HG02870 (cell line): ENCODE data around the gene ERBB4.
"Not testable (repeated sequence)": the region's sequence is repeated elsewhere in the genome, so short reads cannot be mapped to it uniquely, and the experiment has no call there.

Experiments used
- ATAC-seq: cut with Tn5 transposase; IDR thresholded peaks from one replicate; pipeline ENCODE4 v1.9.1; 2021; ENCODE audit warnings: mild to moderate bottlenecking, moderate library complexity; ENCODE audit not compliant: unreplicated experiment

The ERBB4 gene

DNA sequence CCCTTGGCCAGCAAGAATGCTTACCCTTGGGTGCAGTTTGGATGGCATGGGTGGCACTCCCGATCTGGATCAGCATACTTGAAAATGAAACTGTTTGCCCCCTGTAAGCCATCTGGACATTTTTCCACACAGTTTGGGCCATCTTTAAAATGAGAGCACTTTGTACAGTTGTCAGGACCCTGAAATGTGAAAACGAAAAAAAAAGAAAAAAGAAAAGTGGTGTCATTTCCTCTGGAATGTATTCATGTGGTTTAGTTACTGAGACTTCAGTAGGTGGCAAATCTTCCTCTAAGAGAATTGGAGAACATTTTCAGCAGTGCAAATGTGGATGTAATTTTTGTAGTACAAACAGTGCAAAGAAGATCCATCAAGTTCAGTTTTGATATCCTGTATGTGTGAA lies 873.3 kb downstream of the ERBB4 start:
- ATAC-seq = no peak

DNA sequence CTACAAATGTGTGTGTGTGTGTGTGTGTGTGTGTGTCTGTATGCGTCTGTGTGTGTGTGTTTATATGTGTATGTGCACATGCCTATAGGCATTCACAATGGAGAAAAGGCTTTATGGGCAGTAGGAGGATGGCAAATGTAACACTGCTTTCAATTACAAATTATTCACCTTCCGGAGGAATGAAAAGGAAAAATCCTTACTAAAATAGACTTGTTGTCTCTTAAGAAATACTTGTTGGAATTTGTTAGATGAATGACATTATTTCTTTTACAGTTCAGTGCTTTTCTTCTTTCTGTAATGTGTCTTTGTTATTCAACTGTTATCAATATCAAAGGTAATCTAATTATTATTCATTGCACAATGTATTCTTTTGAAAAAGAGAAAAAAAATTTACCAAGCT lies 874.3 kb downstream of the ERBB4 start:
- no peak for ATAC-seq

DNA sequence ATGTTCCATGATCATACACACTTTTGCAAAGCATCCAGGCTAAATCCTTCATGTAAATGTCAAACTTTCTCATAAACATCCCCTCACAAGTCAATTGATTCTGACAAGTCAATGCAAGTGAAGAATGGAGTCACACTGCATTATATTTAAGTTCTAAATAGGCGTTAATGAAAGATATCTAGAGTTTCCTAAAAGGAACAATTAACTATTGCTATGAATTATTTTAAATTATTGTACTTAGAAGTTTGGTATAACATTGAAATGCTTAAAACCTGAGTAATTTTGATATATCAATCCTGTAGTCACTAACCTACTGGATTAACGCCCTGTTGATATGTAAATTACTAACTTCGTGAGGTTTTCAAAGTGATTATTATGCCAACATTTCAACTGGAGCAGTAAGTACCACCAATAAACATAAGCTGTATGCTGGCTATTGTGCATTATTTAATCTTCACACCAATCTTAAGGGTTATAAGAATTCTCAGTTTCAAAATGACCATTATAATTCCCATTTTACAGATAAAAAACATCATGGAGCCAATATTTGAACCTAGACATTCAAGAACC lies 884.3 kb downstream of the ERBB4 start:
- ATAC-seq = no peak

DNA sequence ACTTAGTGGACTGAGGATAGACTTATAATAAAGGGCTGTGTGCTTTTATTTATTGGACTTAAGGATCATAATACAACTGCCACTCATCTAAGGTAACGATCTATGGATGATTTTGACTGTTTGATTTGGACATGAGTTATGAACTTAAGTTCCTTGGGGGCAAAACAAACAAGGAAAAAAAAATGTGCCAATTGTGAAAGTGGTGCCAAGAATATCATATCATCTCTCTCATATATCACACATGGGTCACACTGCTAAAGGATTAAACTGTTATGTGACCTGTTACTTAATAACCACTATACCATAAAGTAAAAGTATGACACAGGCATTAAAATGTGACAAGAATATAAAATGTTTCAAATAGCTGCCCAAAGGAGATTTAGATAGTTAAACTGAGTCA lies 886.3 kb downstream of the ERBB4 start:
- no peak for ATAC-seq

DNA sequence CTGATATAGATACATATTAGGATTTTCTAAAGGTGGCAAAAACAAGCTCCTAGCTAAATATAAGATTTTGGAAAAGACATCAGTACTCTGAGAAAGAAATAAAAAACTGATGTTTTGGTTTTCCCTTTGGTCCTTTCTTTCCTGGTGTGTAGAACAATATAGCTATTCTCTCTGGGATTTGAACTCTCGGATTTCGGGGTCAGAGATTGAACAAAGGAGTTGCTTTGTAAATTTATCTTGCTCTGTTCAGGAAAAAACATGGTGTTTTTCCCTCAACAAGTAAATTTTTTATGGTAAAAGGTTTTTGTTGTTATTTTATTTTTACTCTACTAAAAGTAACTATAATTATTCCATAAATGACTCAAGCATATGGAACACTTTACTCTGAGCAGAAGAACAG lies 889.3 kb downstream of the ERBB4 start:
- ATAC-seq = no peak

DNA sequence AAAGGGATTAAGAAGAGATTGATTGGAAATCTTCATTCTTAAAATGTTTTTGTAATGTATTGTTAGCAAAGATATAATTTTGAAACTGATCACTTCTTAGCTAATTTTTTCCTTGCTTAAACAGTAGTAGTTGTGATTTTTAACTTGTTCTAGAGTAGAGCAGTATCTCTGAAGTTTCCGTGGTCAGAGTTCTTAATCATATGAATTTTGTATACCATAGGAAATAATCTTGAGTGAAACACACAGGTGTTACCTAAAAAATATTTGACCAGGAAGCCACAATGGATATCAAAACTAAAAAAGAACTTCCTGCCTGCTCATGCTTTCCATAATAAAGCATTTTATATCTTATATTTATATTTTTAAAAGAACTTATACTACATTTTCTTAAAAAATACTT lies 907.1 kb downstream of the ERBB4 start:
- no peak for ATAC-seq

DNA sequence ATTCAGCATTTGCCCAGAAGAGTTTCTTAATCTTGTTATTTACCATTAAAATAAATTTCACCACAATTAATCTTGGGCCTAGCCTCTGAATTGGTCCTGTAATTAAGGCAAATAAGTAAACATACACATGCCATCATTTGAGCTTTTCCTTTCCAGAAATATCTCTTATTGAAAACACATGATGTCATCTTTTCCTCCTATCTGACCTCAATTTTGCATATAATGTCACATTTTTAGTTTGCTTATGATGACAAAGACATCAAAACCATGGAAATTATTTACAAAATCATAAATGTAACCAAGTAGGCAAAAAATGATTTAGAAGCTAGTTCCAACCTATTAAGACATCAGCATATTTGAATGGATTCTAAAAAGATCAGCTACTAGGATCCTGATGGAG lies 915.5 kb downstream of the ERBB4 start:
- no peak for ATAC-seq

DNA sequence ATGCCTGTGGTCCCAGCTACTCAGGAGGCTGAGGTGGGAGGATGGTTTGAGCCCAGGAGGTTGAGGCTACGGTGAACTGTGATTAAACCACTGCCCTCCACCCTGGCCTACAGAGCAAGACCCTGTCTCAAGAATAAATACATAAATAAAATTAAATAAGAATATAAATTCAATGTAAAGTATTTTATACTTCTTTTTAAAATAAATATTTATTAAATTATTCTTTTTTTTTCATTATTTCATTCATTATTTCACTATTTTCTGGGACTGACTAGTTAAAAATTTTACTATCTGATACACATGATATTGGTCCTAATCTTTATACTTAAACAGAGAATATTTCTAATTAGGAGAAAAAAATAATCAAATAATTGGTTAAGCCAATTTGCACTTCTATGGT lies 917.6 kb downstream of the ERBB4 start:
- no peak for ATAC-seq

DNA sequence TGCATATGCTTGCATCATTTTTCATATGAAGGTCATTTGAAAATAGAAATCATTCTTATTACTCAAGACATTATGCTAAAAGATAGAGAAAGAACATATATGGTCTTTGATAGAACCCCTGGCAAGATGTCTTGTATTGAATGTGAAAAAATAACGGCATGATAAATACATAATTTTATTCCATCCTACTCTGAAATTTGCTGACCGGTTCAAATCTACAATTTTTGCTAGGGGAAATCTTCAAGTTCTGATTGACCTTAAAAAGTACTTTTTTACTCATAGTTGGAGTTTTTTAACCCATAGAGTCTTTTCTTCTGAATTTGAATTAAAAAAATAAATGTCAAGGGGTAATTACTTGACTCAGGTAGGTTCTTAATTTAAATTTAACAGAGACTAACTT lies 920.8 kb downstream of the ERBB4 start:
- ATAC-seq = no peak

DNA sequence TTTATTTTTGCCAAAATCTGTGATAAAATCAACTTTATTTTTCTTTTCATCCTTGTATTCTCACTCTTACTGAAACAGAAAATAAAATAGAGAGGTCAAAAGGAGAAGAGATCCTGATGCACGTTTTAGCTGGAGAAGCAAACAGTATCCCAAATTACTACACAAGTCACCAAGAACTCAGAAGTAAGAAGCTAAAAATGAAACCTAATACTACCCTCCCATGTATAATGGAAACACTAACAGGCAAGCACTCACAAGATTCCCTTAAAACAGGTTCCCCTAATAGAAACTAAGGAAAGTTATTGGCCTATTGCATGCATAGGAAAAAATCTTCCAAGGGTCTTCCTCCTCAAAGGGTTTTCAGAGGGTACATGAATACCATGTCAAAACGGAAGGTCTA lies 927.0 kb downstream of the ERBB4 start:
- ATAC-seq = no peak

DNA sequence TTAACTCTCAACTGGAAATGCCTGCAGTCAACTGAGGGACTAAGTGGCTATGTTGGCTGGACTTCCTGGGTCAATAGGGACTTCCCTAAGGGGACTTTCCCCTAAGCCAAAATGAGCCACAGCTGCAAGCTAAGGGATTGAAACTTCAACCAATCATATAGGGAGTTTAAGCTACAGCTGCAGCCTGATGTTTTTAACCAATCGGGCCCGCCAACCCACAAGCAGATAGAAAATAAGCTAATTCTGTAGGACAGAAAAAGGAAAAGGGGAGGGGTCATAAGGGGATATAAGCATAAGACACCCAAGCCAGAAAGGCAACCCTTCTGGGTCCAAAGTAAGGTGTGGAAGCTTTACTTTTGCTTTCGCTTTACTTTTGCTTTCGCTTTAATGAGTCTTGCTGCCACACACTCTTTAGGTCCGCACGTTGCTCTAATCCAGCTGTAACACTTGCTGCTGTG lies 927.5 kb downstream of the ERBB4 start:
- ATAC-seq = no peak

DNA sequence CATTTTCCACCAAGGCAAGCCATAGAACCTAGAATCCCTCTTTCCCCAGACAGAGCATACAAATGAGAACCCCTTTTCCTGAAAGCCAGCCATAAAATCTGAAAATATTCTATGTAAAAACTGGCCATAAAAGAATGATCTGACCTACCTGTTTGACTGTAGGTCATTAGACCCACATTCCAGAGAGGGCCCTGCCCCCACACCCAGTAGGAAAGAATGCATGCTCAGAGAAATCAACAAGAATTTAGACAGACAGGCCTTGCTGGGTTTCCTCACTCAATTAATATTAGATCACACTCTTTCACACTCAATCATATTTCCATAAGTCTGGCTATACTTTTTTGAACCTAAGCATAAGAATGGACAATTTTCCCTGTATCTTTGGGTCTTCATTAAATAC lies 929.5 kb downstream of the ERBB4 start:
- ATAC-seq = no peak

DNA sequence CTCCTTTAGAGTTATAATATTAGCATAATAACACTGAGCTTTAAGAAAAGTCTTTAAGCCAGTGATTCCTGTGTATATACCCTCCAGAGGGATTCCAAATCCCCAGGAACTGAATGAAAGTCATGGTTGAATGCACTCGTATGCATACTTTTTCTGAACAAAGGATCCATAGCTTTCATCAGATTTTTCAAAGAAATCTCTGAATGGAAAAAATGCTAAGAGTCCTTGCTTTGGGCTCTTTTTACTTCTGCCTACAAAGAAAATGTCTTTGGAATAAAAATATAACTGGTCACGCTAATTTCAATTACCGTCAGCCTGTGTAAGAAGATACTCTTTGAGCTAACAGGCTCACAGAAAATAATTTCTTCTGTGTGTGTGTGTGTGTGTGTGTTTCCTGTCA lies 939.5 kb downstream of the ERBB4 start:
- ATAC-seq = no peak

DNA sequence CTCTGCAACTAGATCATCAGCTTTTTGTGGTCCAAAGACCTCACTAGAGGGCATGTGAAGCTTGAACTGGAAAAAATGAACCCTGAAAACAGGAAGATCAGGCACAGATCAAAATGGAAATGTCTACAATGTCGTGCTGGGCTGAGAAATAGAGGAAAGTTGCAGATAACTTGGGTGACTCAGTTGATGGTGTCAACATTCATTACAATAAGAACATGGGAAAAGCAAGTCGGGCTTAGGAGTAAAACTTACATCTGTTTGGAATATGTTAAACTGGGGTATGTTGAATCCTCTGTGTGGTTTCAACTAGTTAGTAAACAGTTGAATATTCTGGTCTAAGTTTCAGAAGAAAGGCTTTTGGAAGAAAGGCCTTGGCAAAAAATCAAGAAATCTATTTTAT lies 940.4 kb downstream of the ERBB4 start:
- no peak for ATAC-seq

DNA sequence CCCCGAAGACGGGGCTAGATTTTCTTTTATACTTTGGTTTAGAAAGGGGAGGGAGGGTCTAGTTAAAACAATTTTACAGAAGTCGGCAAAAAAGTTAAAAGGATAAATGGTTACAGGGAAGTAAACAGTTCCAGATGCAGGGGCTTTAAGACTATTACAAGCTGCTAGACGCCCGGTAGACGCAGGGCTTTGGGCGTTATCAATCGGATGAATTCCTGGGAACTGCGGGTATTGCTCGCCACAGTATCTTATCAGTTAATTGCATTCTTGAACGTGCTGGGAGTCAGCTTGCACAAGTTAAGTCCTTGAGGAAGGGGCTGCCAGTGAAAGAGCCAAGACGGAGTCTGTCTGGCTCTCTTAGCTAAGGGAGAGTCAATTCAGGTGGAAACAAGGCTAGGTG lies 946.6 kb downstream of the ERBB4 start:
- not testable (repeated sequence) for ATAC-seq

DNA sequence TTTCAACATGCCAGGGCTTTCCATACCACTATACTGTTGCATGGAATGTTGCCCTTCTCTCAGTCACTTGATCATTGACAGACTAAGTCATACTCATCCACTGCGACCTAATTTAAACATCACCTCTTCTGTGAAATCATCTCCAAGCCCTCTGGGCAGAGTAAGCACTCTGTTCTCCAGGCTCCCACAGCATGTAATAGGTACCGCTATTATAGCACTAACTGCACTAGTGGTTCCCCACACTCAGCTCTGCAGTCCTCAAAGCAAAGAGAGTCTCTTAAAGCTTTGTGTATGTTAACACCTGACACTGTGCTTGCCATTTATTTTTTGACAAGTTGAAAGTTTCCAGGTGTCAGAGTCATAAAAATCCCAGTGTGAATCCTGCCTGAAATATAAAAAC lies 947.2 kb downstream of the ERBB4 start:
- no peak for ATAC-seq

DNA sequence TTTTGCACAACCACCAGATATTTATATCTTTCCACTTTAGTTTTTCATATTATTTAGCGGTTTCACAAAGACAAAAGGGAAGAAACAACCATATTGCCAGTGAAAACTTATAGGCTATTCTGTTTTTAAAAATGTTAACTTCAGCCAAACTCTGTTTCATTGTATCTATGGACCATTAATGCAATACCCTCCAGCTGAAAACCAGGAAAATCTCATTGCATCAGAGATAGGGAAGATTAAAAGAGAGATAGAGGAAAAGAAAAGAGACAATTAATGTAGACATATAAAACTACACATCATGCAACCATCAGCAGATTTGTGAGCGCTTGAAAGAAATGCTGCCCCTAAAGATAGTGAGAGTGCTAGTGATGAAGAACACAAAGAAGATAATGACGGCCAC lies 970.2 kb downstream of the ERBB4 start:
- ATAC-seq = no peak

DNA sequence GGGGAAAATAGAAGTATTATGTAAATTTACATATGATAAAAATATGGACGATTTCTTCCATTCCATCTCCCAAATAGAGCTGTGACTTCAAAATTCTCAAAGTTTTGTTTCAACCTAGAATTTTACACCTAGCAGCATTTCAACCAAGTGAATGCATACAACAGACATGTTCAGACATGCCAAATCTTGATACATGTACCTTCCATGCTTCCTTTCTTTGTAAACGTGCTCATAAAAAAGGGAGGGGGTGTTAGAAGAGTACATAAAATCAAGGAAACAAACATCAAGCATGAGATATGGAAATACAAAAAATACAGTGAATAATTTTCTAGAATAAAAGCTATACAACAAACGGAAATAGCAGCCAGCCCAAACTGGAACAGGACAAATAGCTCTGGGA lies 974.2 kb downstream of the ERBB4 start:
- ATAC-seq = no peak

DNA sequence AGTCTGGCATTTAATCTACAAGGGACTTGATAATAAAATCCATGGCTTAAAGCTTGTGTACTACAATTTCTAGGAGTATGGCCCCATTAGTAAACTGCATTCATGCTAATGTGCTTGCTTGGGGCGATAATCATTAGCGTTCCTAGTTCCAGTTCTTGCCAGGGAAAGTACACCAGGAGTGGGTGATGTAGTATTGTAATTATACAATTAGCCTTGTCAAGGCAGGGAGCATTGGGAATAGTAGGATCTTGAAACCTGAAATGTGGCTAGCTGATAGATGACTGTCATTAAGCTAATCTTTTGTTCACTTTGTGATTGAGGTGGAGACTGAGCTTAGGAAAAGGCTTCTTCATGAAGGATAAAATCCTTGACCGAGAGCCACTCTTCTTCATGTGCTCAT lies 993.0 kb downstream of the ERBB4 start:
- ATAC-seq = no peak

DNA sequence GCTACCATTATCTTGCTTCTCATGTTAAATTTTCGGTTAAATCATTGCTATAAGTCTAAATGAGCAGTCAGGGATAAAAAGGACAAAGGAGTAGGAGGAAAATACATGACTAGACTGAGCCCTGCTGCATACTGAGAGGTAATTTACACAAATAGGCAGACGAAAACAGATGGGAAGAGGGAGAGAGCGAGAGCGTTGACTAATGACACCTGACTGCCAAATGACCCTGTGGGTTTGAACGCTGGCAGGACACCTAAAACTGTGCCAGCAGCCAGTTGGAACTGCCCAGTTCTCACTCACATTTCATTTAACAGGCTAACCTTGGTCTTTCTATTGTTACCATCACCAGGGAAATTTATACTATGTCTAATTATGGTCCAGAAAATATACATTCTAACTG lies 1004.0 kb downstream of the ERBB4 start:
- no peak for ATAC-seq

DNA sequence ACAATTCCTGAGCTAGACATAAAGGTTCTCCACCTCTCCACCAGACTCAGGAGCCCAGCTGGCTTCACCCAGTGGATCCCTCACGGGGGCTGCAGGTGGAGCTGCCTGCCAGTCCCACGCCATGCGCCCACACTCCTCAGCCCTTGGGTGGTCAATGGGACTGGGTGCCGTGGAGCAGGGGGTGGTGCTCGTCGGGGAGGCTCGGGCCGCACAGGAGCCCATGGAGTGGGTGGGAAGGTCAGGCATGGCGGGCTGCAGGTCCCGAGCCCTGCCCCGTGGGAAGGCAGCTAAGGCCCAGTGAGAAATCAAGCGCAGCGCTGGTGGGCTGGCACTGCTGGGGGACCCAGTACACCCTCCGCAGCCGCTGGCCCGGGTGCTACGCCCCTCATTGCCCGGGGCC lies 1014.4 kb downstream of the ERBB4 start:
- not testable (repeated sequence) for ATAC-seq

DNA sequence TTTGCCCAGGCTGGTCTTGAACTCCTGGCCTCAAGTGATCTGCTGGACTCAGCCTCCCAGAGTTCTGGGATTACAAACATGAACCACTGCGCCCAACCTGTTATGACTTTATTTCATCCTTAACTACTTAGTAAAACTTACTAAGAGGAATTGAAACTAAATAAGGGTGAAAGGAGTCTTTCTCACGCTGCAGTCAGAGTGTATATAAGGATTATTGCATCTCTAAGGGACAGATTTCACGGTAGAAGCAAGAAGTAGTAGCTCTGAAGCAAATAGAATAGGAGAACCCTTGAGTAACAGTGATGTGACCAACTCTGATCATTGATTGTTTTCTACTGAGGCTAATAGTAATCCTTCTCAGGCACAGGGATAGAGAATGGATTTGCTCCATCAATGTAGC lies 1022.1 kb downstream of the ERBB4 start:
- no peak for ATAC-seq

DNA sequence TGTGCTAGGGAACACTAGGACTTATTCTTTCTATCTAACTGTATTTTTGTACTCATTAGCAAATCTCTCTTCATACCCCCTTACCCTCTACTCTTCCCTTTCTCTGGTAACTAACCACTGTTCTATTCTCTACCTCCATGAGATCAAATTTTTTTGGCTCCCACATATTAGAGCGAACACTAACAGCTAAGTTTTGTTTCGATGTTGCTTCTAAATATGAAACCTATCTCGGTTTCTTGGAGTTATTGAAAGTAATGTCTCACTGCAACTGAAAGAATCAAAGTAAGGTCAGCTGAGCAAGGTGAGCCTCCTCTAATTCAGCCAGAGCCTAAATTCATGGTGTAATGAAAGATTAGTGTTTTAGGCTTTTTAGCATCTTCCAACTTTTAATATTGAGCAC lies 1024.6 kb downstream of the ERBB4 start:
- ATAC-seq = no peak

DNA sequence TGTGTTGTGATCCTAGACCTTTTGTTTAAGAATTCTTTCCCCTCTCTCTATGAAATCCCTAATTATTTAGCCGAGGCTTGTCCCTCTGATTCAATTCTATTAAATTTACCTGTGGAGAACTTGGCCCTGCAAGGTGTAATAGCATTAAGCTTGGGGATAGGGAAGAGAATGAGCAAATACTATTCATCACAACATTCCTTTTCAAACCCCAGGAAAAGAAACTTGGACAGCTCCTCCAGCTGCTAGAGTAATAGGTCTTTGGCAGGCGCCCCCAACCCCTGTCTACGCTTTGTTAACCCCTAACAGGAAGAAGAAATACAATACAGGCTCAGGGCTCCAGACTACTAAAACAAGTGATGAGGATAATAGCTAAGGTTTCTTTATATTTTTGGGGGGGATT lies 1025.2 kb downstream of the ERBB4 start:
- no peak for ATAC-seq
